SH-SY5Y (cell line): ENCODE results near the gene ZNF880.

Experiments used
- GATA2 ChIP-seq: IDR thresholded peaks from 2 replicates; pipeline ENCODE4 v1.6.1; 2011; ENCODE audit warnings: mild to moderate bottlenecking, low read depth, low read length
- GATA3 ChIP-seq: IDR thresholded peaks from 2 replicates; pipeline ENCODE4 v1.6.1; 2011; ENCODE audit warnings: low read depth, mild to moderate bottlenecking, low read length, moderate library complexity

DNA sequence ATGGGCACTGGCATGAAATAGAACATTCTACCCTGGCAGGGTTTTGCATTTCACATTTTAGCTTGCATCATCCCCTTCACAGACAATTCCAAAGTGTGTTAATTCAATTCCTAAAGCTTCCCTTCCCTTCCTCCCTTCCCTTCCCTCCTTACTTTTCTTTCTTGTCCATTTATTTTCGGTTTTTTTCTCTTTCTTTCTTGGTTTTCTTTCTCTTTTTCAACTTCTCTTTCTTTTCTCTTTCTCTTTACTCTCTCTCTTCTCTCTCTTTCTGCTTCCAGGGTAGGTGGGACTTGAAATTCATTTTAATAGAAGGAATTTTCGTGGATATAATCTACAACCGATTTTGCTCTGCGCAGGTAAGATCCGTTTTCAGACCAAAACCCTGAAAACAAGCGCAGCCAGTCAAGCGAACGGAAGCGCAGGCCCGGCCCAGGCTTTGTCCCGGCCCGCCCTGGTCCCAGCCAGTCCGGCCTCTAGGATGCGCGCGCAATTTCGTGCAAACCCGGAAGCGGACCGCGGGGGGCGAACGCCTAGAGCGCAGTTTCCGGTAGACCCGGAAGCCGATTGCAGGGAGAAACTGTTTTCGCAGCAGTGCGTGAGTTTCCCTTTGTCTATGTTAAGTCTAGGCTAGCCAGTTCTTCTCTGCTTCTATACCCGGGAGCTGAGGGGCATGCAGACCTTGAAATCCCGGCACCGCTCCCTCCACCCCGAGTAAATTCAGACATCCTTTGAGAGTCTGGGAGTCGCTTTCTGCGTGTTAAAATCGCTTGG, 27.8 kb downstream of the ZNF880 start, which contains the start of gene ZNF528:
- TF ChIP-seq GATA3 = no peak
- TF ChIP-seq GATA2 = no peak
